Activated CD8-positive, alpha-beta T cell treated with anti-CD3 and anti-CD28 coated beads for 36 hours (primary cell): ENCODE measurements around the gene NUB1. TPM values are rescaled to one million over a fixed set of nuclear protein-coding genes. Genes with fewer than 3 reads are reported as not detected.

Source experiments
- ATAC-seq: fragments of 200-7000 bp; cut with Tn5 transposase; one replicate; pipeline ENCODE4 v1.10.0; 2021; ENCODE audit warnings: mild to moderate bottlenecking, moderate library complexity
- CTCF ChIA-PET: fragments of 350-600 bp; sonication (Branson Sonifier 250); formaldehyde crosslinking; loops from one replicate; lab custom pipeline; 2021; ENCODE audit warnings: antibody characterized with exemption; lab: Charles Lee
- POLR2A ChIA-PET: fragments of 350-600 bp; sonication (Branson Sonifier 250); formaldehyde crosslinking; loops from one replicate; lab custom pipeline; 2021; ENCODE audit warnings: antibody characterized with exemption; lab: Charles Lee
- DNase-seq: peaks from one replicate; pipeline ENCODE4 v3.0.0-alpha.2; 2020
- H3K27ac Mint-ChIP-seq: one replicate; pipeline ENCODE4 v1.8.0; 2021; ENCODE audit warnings: mild to moderate bottlenecking, mixed read lengths
- H3K27me3 Mint-ChIP-seq: one replicate; pipeline ENCODE4 v1.8.0; 2021; ENCODE audit warnings: mixed read lengths
- H3K36me3 Mint-ChIP-seq: one replicate; pipeline ENCODE4 v1.8.0; 2021; ENCODE audit warnings: low read depth, mixed read lengths
- H3K4me1 Mint-ChIP-seq: one replicate; pipeline ENCODE4 v1.8.0; 2021; ENCODE audit warnings: low read depth, mixed read lengths
- H3K4me3 Mint-ChIP-seq: one replicate; pipeline ENCODE4 v1.8.0; 2021; ENCODE audit warnings: mild to moderate bottlenecking, moderate library complexity, mixed read lengths
- H3K9me3 Mint-ChIP-seq: one replicate; pipeline ENCODE4 v1.8.0; 2021; ENCODE audit warnings: mixed read lengths
- intact Hi-C: fragments of 100-400 bp; cut with micrococcal nuclease; formaldehyde crosslinking; loops from one replicate; pipeline ENCODE4 v1.10.0; 2022
- total RNA-seq, 2 experiments: library from RNA; stranded (reverse); gene quantifications; one replicate each; pipeline ENCODE4 v1.2.3, GENCODE V29; 2021
- TF ChIP-seq, protein P1 (sequence below): fragments of 200-600 bp; IDR thresholded peaks from one replicate; pipeline ENCODE4 v1.8.0; 2022; ENCODE audit warnings: antibody characterized with exemption, mild to moderate bottlenecking

NUB1 gene
- total RNA-seq, 2 experiments from 2014 or later, result 41.0 to 42.5 TPM

DNA sequence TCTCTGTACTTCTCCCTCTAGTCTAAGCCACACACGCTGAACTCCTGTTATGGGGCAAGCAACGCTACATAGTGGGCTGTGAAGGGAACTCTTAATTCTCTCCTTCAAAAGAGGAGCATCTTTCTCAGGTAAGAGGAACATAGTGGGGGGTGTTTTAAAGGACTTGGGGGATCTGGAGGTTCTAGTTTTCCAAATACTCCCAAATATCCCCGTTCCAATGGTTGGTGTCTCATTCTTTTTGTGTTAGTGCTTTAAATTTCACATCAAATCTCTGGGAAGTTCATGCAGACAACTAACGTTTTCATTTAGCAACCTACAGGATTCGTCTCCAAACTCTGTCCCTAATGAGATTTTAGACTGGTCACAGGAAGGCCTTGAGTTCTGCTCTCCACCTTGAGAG, 80.6 kb downstream of the NUB1 start:
- Mint-ChIP-seq H3K36me3 (peaks cover 2% of the 10 kb centered on the region), H3K9me3 (peaks cover 5% of the 10 kb centered on the region), H3K27ac (no peak overlapping the region), H3K4me3 (no peak overlapping the region), H3K27me3 (no peaks in the 10 kb centered on the region), H3K4me1 (peaks cover 5% of the 10 kb centered on the region)
- DNase-seq (no peak), ATAC-seq (no peak)
- CTCF ChIA-PET, result interaction anchor here (0.6 to 2.2 kb wide), 3 partner anchors 26 to 54 kb away, joined by 3 to 9 read pairs (median 6); no protein-coding TSS in a partner anchor
- TF ChIP-seq, protein P1, sequence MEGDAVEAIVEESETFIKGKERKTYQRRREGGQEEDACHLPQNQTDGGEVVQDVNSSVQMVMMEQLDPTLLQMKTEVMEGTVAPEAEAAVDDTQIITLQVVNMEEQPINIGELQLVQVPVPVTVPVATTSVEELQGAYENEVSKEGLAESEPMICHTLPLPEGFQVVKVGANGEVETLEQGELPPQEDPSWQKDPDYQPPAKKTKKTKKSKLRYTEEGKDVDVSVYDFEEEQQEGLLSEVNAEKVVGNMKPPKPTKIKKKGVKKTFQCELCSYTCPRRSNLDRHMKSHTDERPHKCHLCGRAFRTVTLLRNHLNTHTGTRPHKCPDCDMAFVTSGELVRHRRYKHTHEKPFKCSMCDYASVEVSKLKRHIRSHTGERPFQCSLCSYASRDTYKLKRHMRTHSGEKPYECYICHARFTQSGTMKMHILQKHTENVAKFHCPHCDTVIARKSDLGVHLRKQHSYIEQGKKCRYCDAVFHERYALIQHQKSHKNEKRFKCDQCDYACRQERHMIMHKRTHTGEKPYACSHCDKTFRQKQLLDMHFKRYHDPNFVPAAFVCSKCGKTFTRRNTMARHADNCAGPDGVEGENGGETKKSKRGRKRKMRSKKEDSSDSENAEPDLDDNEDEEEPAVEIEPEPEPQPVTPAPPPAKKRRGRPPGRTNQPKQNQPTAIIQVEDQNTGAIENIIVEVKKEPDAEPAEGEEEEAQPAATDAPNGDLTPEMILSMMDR, result no peak
- POLR2A ChIA-PET, result no interaction called here
- intact Hi-C loops, result no loop called here

DNA sequence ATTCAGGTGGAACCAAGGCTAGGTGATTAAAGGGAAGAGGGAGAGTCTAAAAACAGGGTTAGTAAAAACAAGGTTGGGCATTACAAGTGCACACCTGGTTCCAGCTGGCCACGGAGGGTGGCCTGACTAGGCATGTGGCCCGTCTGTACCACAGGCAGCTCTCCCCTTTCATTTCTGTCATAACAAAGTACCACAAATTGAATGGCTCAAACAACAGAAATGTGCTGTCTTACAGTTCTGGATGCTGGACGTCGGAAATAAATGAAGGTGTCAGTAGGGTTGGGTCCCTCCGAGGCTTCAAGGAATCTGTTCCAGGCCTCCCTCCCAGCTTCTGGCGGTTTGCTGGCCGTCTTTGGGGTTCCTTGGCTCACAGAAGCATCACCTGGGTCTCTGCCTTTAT, 81.6 kb downstream of the NUB1 start:
- Mint-ChIP-seq H3K4me1 (peaks cover 11% of the 10 kb centered on the region), H3K4me3 (no peak overlapping the region), H3K27ac (no peak overlapping the region), H3K9me3 (peaks cover 3% of the 10 kb centered on the region), H3K36me3 (no peaks in the 10 kb centered on the region), H3K27me3 (no peaks in the 10 kb centered on the region)
- DNase-seq (no peak), ATAC-seq (no peak)
- TF ChIP-seq, protein P1, result no peak
- intact Hi-C loops, result no loop called here
- ChIA-PET POLR2A (no interaction called here), CTCF (interaction anchor here (1.6 to 2.2 kb wide), 2 partner anchors 25 to 55 kb away, joined by 6 to 9 read pairs; no protein-coding TSS in a partner anchor)

DNA sequence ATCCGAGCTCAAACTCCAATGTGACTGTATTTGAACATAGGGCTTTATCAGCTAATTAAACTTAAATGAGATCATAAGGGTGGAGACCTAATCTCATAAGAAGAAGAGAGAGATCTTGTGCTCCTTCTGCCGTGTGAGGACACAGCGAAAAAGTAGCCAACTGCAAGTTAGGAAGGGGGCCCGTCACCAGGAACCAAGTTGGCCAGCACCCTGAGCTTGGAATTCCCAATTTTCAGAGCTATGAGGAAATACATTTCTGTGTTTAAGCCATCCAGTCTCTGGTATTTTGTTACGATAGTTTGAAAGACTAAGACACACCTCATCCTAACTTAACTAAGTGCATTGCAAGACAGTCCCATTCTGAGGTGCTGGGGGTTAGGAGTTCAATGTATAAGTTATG, 82.3 kb downstream of the NUB1 start:
- peaks cover 18% of the 10 kb centered on the region for H3K4me1 Mint-ChIP-seq
- CTCF ChIA-PET, result interaction anchor here (2.2 kb wide), 1 partner anchor 24 kb away, joined by 9 read pairs; no protein-coding TSS in a partner anchor
- intact Hi-C loops, result no loop called here
- ATAC-seq (no peak), DNase-seq (no peak)
- H3K27ac Mint-ChIP-seq, result no peak overlapping the region
- POLR2A ChIA-PET, result no interaction called here
- no peak overlapping the region for H3K4me3 Mint-ChIP-seq
- no peaks in the 10 kb centered on the region for H3K36me3 Mint-ChIP-seq
- peaks cover 3% of the 10 kb centered on the region for H3K9me3 Mint-ChIP-seq
- TF ChIP-seq, protein P1, result no peak
- no peaks in the 10 kb centered on the region for H3K27me3 Mint-ChIP-seq

DNA sequence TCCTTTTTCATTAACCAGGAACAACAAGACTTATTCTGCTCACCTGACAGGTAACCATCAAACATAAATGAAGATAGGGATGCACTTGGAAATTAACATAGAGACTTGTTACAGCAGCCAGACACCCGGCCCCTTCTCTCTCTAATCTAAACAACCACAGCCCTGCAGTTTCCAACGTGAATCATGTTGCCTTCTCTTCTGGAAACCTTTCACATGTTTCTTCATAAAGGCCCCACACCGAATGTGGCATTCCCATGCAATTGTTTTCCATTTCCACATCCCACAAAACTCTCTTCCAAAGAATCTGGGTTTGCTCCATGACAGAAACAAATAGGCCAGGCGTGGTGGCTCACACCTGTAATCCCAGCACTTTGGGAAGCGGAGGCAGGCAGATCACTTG, 83.2 kb downstream of the NUB1 start:
- intact Hi-C loops, result no loop called here
- ATAC-seq (no peak), DNase-seq (no peak)
- Mint-ChIP-seq H3K36me3 (no peaks in the 10 kb centered on the region), H3K4me3 (no peak overlapping the region), H3K4me1 (peaks cover 27% of the 10 kb centered on the region), H3K27me3 (no peaks in the 10 kb centered on the region), H3K27ac (no peak overlapping the region), H3K9me3 (peaks cover 3% of the 10 kb centered on the region)
- TF ChIP-seq, protein P1, result no peak
- CTCF ChIA-PET, result interaction anchor here (1.2 kb wide), 1 partner anchor 24 kb away, joined by 5 read pairs; no protein-coding TSS in a partner anchor
- POLR2A ChIA-PET, result no interaction called here

DNA sequence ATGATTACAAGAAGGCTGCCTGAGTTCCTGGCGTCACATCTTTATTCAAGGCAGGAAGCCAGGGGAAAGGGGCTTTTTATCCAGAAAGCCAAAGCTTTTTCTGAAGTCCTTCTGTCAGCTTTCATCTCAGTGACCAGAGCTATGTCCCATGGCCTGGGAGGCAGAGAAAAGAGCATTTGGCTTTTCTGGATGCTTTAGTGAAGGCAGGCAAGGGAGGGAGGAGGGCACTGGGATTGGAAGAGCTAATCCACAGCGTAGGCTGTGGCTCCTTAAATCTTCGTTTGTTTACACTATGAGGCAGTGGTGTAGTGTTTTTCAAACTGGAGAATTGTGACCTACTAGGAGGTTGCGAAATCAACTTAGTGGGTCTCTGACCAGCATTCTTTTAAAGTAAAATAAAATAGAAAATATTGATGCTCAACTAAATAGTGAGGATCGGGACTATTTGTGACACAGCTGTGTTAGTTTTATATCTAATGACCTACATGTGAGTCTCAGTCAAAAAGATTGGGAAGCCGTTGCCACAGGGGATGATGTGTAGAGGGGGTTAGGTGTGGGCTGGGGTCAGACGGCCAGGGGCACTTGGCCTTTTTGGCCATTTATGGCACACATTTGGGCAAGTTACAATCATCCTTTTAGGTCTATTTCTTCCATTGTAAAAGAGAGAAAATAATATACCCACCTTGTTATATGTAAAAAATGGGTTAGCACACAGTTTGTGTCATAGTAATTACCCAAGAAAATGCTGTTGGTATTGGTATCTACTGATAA, 84.2 kb downstream of the NUB1 start:
- Mint-ChIP-seq H3K4me1 (peaks cover 35% of the 10 kb centered on the region), H3K36me3 (no peaks in the 10 kb centered on the region), H3K4me3 (no peak overlapping the region), H3K27ac (no peak overlapping the region), H3K9me3 (no peaks in the 10 kb centered on the region), H3K27me3 (no peaks in the 10 kb centered on the region)
- intact Hi-C loops, result no loop called here
- POLR2A ChIA-PET, result interaction anchor here (1.0 kb wide), 1 partner anchor 70 kb away, joined by 3 read pairs; no protein-coding TSS in a partner anchor
- CTCF ChIA-PET, result interaction anchor here (1.2 to 1.3 kb wide), 2 partner anchors 23 to 60 kb away, joined by 3 to 5 read pairs; no protein-coding TSS in a partner anchor
- TF ChIP-seq, protein P1, result no peak
- DNase-seq (no peak), ATAC-seq (no peak)
